HCT116 (cell line): ENCODE results near the gene RNF34. TPM values are rescaled to one million over a fixed set of nuclear protein-coding genes. Genes with fewer than 3 reads are reported as not detected.

Experiments
- ATAC-seq: fragments of 200-7000 bp; cut with Tn5 transposase; 2 replicates; pipeline ENCODE4 v1.9.1; 2020; ENCODE audit warnings: mild to moderate bottlenecking, moderate library complexity
- BruUV-seq: library from RNA; stranded (reverse); fragments of 400-500 nt; replicated peaks from 2 replicates; lab custom pipeline; 2021; lab: Mats Ljungman, UMichigan
- CTCF ChIA-PET: fragments of 300-600 bp; sonication (Branson Sonifier 250); formaldehyde crosslinking; loops from one replicate; lab custom pipeline; 2021; ENCODE audit warnings: antibody characterized with exemption; lab: Charles Lee
- POLR2A ChIA-PET: fragments of 300-600, 350-600 bp; sonication (Branson Sonifier 250); formaldehyde crosslinking; loops from one replicate; lab custom pipeline; 2021; ENCODE audit warnings: antibody characterized with exemption; lab: Charles Lee
- RAD21 ChIA-PET, 2 experiments: fragments of 300-600 bp; sonication (Branson Sonifier 250); formaldehyde crosslinking; loops; one replicate each; lab custom pipeline; 2023; ENCODE audit warnings: low total read pairs in 2 of 2; ENCODE audit not compliant: uncharacterized antibody in 2 of 2, unreplicated experiment in 2 of 2, low non-redundant PET in 1 of 2; lab: Charles Lee
- DNase-seq: peaks from one replicate; pipeline ENCODE4 v3.0.0-alpha.2; 2010; ENCODE audit warnings: low read depth, low spot score
- H2AFZ ChIP-seq: fragments of 200-600 bp; shearing (Covaris generic), sonication (generic); 2 replicates; pipeline ENCODE4 v1.6.1; 2017; ENCODE audit warnings: low read depth, mixed run types, mixed read lengths, antibody characterized with exemption, low read length; ENCODE audit not compliant: poor library complexity, severe bottlenecking
- H3K27ac ChIP-seq: 2 replicates; pipeline ENCODE4 v1.5.1; 2012; ENCODE audit warnings: low read depth, low read length
- H3K27me3 ChIP-seq: fragments of 200-600 bp; sonication (generic); 2 replicates; pipeline ENCODE4 v1.6.1; 2016; ENCODE audit warnings: mixed run types, low read length, mixed read lengths; ENCODE audit not compliant: insufficient read depth
- H3K36me3 ChIP-seq, 2 experiments: fragments of 200-500 bp in 1 of 2; fragments of 200-600 bp in 1 of 2; sonication (Bioruptor generic) in 1 of 2; sonication (generic) in 1 of 2; 2 replicates each; pipeline versions ENCODE4 v1.5.1 to v1.6.1; 2014 to 2016; ENCODE audit warnings: low read length in 2 of 2, inconsistent platforms in 1 of 2, mixed read lengths in 1 of 2, mixed run types in 1 of 2; ENCODE audit not compliant: insufficient read depth in 2 of 2, control insufficient read depth in 1 of 2
- H3K4me1 ChIP-seq, 2 experiments: fragments of 200-600 bp in 1 of 2; sonication (generic) in 1 of 2; 2 replicates each; pipeline versions ENCODE4 v1.5.1 to v1.6.1; 2012 to 2017; ENCODE audit warnings: low read length in 2 of 2, inconsistent platforms in 1 of 2, mild to moderate bottlenecking in 1 of 2, mixed read lengths in 1 of 2, mixed run types in 1 of 2, moderate library complexity in 1 of 2; ENCODE audit not compliant: insufficient read depth in 2 of 2, control insufficient read depth in 1 of 2
- H3K4me2 ChIP-seq: fragments of 200-600 bp; sonication (generic); 2 replicates; pipeline ENCODE4 v1.6.1; 2017; ENCODE audit warnings: mixed run types, low read length, mixed read lengths
- H3K4me3 ChIP-seq, 2 experiments: fragments of 200-600 bp in 1 of 2; sonication (generic) in 1 of 2; replicated peaks in 1 of 2; 2 replicates each; pipeline ENCODE4 v1.5.1; 2011 to 2016; ENCODE audit warnings: low read length in 2 of 2, control low read depth in 1 of 2, low read depth in 1 of 2, mild to moderate bottlenecking in 1 of 2, mixed read lengths in 1 of 2, mixed run types in 1 of 2
- H3K79me2 ChIP-seq: fragments of 200-600 bp; sonication (generic); 2 replicates; pipeline ENCODE4 v1.6.1; 2017; ENCODE audit warnings: mild to moderate bottlenecking, mixed run types, low read length, moderate library complexity, mixed read lengths; ENCODE audit not compliant: insufficient read depth
- H3K9ac ChIP-seq: fragments of 200-600 bp; sonication (generic); 2 replicates; pipeline ENCODE4 v1.6.1; 2016; ENCODE audit warnings: low read length, mixed read lengths
- H3K9me2 ChIP-seq: fragments of 200-600 bp; sonication (generic), shearing (Covaris generic); 2 replicates; pipeline ENCODE4 v1.6.1; 2017; ENCODE audit warnings: mixed run types, mild to moderate bottlenecking, moderate library complexity; ENCODE audit not compliant: insufficient read depth
- H3K9me3 ChIP-seq, 2 experiments: fragments of 200-500 bp in 1 of 2; fragments of 200-600 bp in 1 of 2; sonication (Bioruptor generic) in 1 of 2; sonication (generic) in 1 of 2; 2 replicates each; pipeline ENCODE4 v1.6.1; 2014 to 2017; ENCODE audit warnings: low read length in 2 of 2, mixed read lengths in 2 of 2, inconsistent platforms in 1 of 2, low read depth in 1 of 2, mild to moderate bottlenecking in 1 of 2, mixed run types in 1 of 2, moderate library complexity in 1 of 2; ENCODE audit not compliant: control insufficient read depth in 1 of 2, insufficient read depth in 1 of 2
- H4K20me1 ChIP-seq: fragments of 200-600 bp; sonication (generic), shearing (Covaris generic); 2 replicates; pipeline ENCODE4 v1.6.1; 2017; ENCODE audit warnings: mixed run types, mild to moderate bottlenecking, moderate library complexity; ENCODE audit not compliant: insufficient read depth
- ATF3 ChIP-seq: IDR thresholded peaks from 2 replicates; pipeline ENCODE4 v1.6.1; 2012
- CBX3 ChIP-seq: IDR thresholded peaks from 2 replicates; pipeline ENCODE4 v1.6.1; 2012; ENCODE audit warnings: low read depth
- CEBPB ChIP-seq: IDR thresholded peaks from 2 replicates; pipeline ENCODE4 v1.6.1; 2012; ENCODE audit warnings: low read depth
- CTCF ChIP-seq, 3 experiments: fragments of 200-600 bp in 1 of 3; sonication (generic) in 1 of 3; IDR thresholded peaks in 2 of 3; conservative IDR thresholded peaks in 1 of 3; 2 replicates each; pipeline ENCODE4 v1.5.1; 2012 to 2017; ENCODE audit warnings: low read depth in 2 of 3, low read length in 2 of 3, antibody characterized with exemption in 1 of 3, borderline replicate concordance in 1 of 3, control low read depth in 1 of 3, mild to moderate bottlenecking in 1 of 3, mixed read lengths in 1 of 3, mixed run types in 1 of 3, moderate library complexity in 1 of 3; ENCODE audit not compliant: insufficient read depth in 1 of 3
- EGR1 ChIP-seq: IDR thresholded peaks from 2 replicates; pipeline ENCODE4 v1.6.1; 2012; ENCODE audit warnings: low read depth
- EZH2 ChIP-seq: fragments of 200-600 bp; sonication (generic); IDR thresholded peaks from 2 replicates; pipeline ENCODE4 v1.6.1; 2017; ENCODE audit warnings: antibody characterized with exemption, mixed run types
- FOSL1 ChIP-seq: IDR thresholded peaks from 2 replicates; pipeline ENCODE4 v1.6.1; 2012; ENCODE audit warnings: low read depth
- JUND ChIP-seq: IDR thresholded peaks from 2 replicates; pipeline ENCODE4 v1.6.1; 2012
- MAX ChIP-seq: IDR thresholded peaks from 2 replicates; pipeline ENCODE4 v1.6.1; 2012
- POLR2AphosphoS5 ChIP-seq: IDR thresholded peaks from 2 replicates; pipeline ENCODE4 v1.6.1; 2011; ENCODE audit warnings: mild to moderate bottlenecking, low read depth, low read length, moderate library complexity
- SIN3A ChIP-seq: IDR thresholded peaks from 2 replicates; pipeline ENCODE4 v1.6.1; 2012; ENCODE audit warnings: low read depth
- SP1 ChIP-seq: IDR thresholded peaks from 2 replicates; pipeline ENCODE4 v1.6.1; 2012; ENCODE audit warnings: low read depth
- SRF ChIP-seq: IDR thresholded peaks from 2 replicates; pipeline ENCODE4 v1.6.1; 2012; ENCODE audit warnings: low read depth
- YY1 ChIP-seq: IDR thresholded peaks from 2 replicates; pipeline ENCODE4 v1.6.1; 2011; ENCODE audit warnings: low read length, low read depth, moderate library complexity, mild to moderate bottlenecking; ENCODE audit not compliant: insufficient replicate concordance; ENCODE audit errors: extremely low read depth
- ZBTB33 ChIP-seq: IDR thresholded peaks from 2 replicates; pipeline ENCODE4 v1.6.1; 2011; ENCODE audit warnings: mild to moderate bottlenecking, low read length, moderate library complexity; ENCODE audit not compliant: insufficient replicate concordance; ENCODE audit errors: extremely low read depth
- intact Hi-C: fragments of 100-400 bp; cut with micrococcal nuclease; formaldehyde crosslinking; loops from 2 replicates; pipeline ENCODE4 v1.10.0; 2022
- microRNA-seq: library from miRNA; unstranded; fragments of <30 nt; microRNA quantifications from one replicate; pipeline ENCODE4, GENCODE V29; 2016; ENCODE audit warnings: borderline number of aligned reads
- total RNA-seq: library from RNA; stranded (reverse); gene quantifications from one replicate; pipeline ENCODE4 v1.2.1, GENCODE V29; 2021; ENCODE audit not compliant: unreplicated experiment

RNF34 gene
- total RNA-seq, 1 experiment from 2014 or later: 47.8 TPM

- Histone ChIP-seq H3K9ac (no peak overlapping the region), H3K4me2 (no peak overlapping the region), H4K20me1 (no peaks in the 10 kb centered on the region), H3K9me2 (no peaks in the 10 kb centered on the region), H3K79me2 (no peaks in the 10 kb centered on the region), H3K36me3 (no peaks in the 10 kb centered on the region), H3K27me3 (no peaks in the 10 kb centered on the region), H3K27ac (no peak overlapping the region), H3K4me1 (peaks cover 4 to 30% of the 10 kb centered on the region in 2 experiments; a peak in 3 of 4 replicates), H2AFZ (no peak overlapping the region), H3K9me3 (no peaks in the 10 kb centered on the region), H3K4me3 (no peak overlapping the region)
- no peak for TF ChIP-seq CEBPB
- TF ChIP-seq FOSL1: no peak
- TF ChIP-seq ZBTB33: no peak
- no peak for TF ChIP-seq SP1
- no peak for TF ChIP-seq SRF
- TF ChIP-seq ATF3: no peak
- TF ChIP-seq EGR1: no peak
- no peak for TF ChIP-seq CTCF (IDR thresholded peaks at IDR 0.05 in 2 of 3, conservative IDR thresholded peaks at IDR 0.05 in 1 of 3; ENCODE audit: borderline replicate concordance in 1 of 3, insufficient read depth in 1 of 3, low read depth in 2 of 3, low read length in 2 of 3)
- TF ChIP-seq EZH2: no peak
- TF ChIP-seq POLR2AphosphoS5: no peak
- TF ChIP-seq MAX: no peak
- no peak for TF ChIP-seq CBX3
- TF ChIP-seq JUND: no peak
- TF ChIP-seq SIN3A: no peak
- no peak for TF ChIP-seq YY1
- intact Hi-C loops: no loop called here
- POLR2A ChIA-PET: no interaction called here
- BruUV-seq: no TSS peak
- DNase-seq: no peak
- RAD21 ChIA-PET: no interaction called here
- CTCF ChIA-PET: no interaction called here
- no peak for ATAC-seq
Measured at GRCh38 chr12:121472150-121472905, 72.4 kb downstream of the RNF34 start.

Small RNA genes within 50 kb of the gene (microRNA-seq; reads per million reads assigned to microRNA genes)
- not detected for gene MIR7107

Other genes starting within 250 kb of the RNF34 start
- gene P2RX4, start 190.0 kb upstream of the RNF34 start, total RNA-seq: 17.1 TPM
- gene CAMKK2, start 103.4 kb upstream of the RNF34 start, total RNA-seq: 33.8 TPM
- 112 TPM for gene ANAPC5, start 47.7 kb upstream of the RNF34 start, total RNA-seq
- 36.7 TPM for gene KDM2B, start 180.9 kb downstream of the RNF34 start, total RNA-seq
- 20.2 TPM for gene ORAI1, start 226.4 kb downstream of the RNF34 start, total RNA-seq